HEK293 (cell line): ENCODE results near the gene EEIG2.

Experiments used
- CTCF ChIA-PET: fragments of 350-600 bp; formaldehyde crosslinking; extraction: SDS; loops from one replicate; lab custom pipeline; 2021; ENCODE audit warnings: antibody characterized with exemption; lab: Yijun Ruan, JAX
- POLR2A ChIA-PET: fragments of 300-600 bp; formaldehyde crosslinking; extraction: SDS; loops from one replicate; lab custom pipeline; 2020; ENCODE audit warnings: antibody characterized with exemption, inconsistent platforms; lab: Yijun Ruan, JAX
- H3K27ac ChIP-seq: fragments of 200-500 bp; sonication (Bioruptor generic); 2 replicates; pipeline ENCODE4 v1.5.1; 2014; ENCODE audit warnings: low read depth, low read length, control low read depth, inconsistent platforms; ENCODE audit errors: extremely low read depth
- H3K36me3 ChIP-seq, 2 experiments: fragments of 200-500 bp in 1 of 2; sonication (Bioruptor generic) in 1 of 2; 1 replicate in 1 of 2; 2 replicates in 1 of 2; pipeline ENCODE4 v1.5.1; 2014 to 2017; ENCODE audit warnings: inconsistent platforms in 2 of 2, low read length in 2 of 2; ENCODE audit not compliant: control insufficient read depth in 2 of 2, insufficient read depth in 1 of 2
- H3K4me1 ChIP-seq: fragments of 200-500 bp; sonication (Bioruptor generic); 2 replicates; pipeline ENCODE4 v1.5.1; 2014; ENCODE audit warnings: mild to moderate bottlenecking, low read length, inconsistent platforms; ENCODE audit not compliant: control insufficient read depth, insufficient read depth
- H3K4me3 ChIP-seq: 2 replicates; pipeline ENCODE4 v1.5.1; 2011; ENCODE audit warnings: low read depth, mild to moderate bottlenecking, control low read depth, low read length, moderate library complexity
- H3K9me3 ChIP-seq: fragments of 200-500 bp; sonication (Bioruptor generic); 2 replicates; pipeline ENCODE4 v1.5.1; 2014; ENCODE audit warnings: low read depth, low read length, inconsistent platforms; ENCODE audit not compliant: control insufficient read depth, insufficient read depth
- FEZF1 ChIP-seq: fragments of 450-650 bp; formaldehyde crosslinking; IDR thresholded peaks from 2 replicates; pipeline ENCODE4 v1.5.1; 2016; ENCODE audit warnings: missing biosample characterization, missing genetic modification characterization
- KLF1 ChIP-seq: fragments of 450-650 bp; formaldehyde crosslinking; IDR thresholded peaks from 2 replicates; pipeline ENCODE4 v1.5.1; 2016; ENCODE audit warnings: missing biosample characterization, missing genetic modification characterization
- SETDB1 ChIP-seq: IDR thresholded peaks from one replicate; pipeline ENCODE4 v1.6.1; 2017; ENCODE audit warnings: mild to moderate bottlenecking, low read length, moderate library complexity, mixed read lengths; ENCODE audit not compliant: insufficient read length
- YY1 ChIP-seq: fragments of 450-650 bp; formaldehyde crosslinking; IDR thresholded peaks from 2 replicates; pipeline ENCODE4 v1.5.1; 2018; ENCODE audit warnings: missing biosample characterization, missing genetic modification characterization
- ZBTB7A ChIP-seq: fragments of 450-650 bp; formaldehyde crosslinking; IDR thresholded peaks from 2 replicates; pipeline ENCODE4 v1.5.1; 2016; ENCODE audit warnings: low read depth, missing biosample characterization, missing genetic modification characterization
- ZFP41 ChIP-seq: fragments of 450-650 bp; formaldehyde crosslinking; IDR thresholded peaks from 2 replicates; pipeline ENCODE4 v1.5.1; 2016; ENCODE audit warnings: missing biosample characterization, missing genetic modification characterization, borderline replicate concordance
- ZNF146 ChIP-seq: fragments of 450-650 bp; formaldehyde crosslinking; IDR thresholded peaks from 2 replicates; pipeline ENCODE4 v1.5.1; 2016; ENCODE audit warnings: missing biosample characterization, missing genetic modification characterization
- ZNF391 ChIP-seq: fragments of 450-650 bp; formaldehyde crosslinking; IDR thresholded peaks from 2 replicates; pipeline ENCODE4 v1.5.1; 2016; ENCODE audit warnings: low read depth, missing biosample characterization, missing genetic modification characterization, borderline replicate concordance
- ZNF426 ChIP-seq: fragments of 450-650 bp; formaldehyde crosslinking; IDR thresholded peaks from 2 replicates; pipeline ENCODE4 v1.5.1; 2017; ENCODE audit warnings: missing biosample characterization, missing genetic modification characterization, mild to moderate bottlenecking, inconsistent platforms, moderate library complexity
- ZNF433 ChIP-seq: fragments of 450-650 bp; formaldehyde crosslinking; IDR thresholded peaks from 2 replicates; pipeline ENCODE4 v1.5.1; 2016; ENCODE audit warnings: missing biosample characterization, missing genetic modification characterization, low read depth
- TF ChIP-seq, protein P1 (sequence below): fragments of 450-650 bp; IDR thresholded peaks from 2 replicates; pipeline ENCODE4 v1.5.1; 2018; ENCODE audit warnings: missing biosample characterization, mild to moderate bottlenecking, missing genetic modification characterization
- TF ChIP-seq, protein P2 (sequence below): fragments of 450-650 bp; formaldehyde crosslinking; IDR thresholded peaks from 2 replicates; pipeline ENCODE4 v1.5.1; 2016; ENCODE audit warnings: missing biosample characterization, missing genetic modification characterization
- TF ChIP-seq, protein P3 (sequence below): fragments of 450-650 bp; IDR thresholded peaks from 2 replicates; pipeline ENCODE4 v1.5.1; 2018; ENCODE audit warnings: missing biosample characterization, missing genetic modification characterization
- TF ChIP-seq, protein P4 (sequence below): fragments of 450-650 bp; formaldehyde crosslinking; IDR thresholded peaks from 2 replicates; pipeline ENCODE4 v1.5.1; 2016; ENCODE audit warnings: missing biosample characterization, missing genetic modification characterization

The EEIG2 gene

DNA sequence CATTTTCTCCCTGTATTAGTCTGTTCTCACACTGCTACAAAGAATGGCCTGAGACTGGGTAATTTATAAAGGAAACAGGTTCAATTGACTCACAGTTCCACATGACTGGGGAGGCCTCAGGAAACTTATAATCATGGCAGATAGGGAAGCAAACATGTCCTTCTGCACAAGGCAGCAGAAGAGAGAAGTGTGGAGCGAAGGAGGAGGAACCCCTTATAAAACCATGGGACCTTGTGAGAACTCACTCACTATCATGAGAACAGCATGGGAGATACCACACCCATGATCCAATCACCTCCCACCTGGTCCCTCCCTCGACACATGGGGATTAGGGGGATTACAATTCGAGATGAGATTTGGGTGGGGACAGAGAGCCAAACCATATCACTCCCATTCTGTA lies 35.2 kb upstream of the EEIG2 start:
- Histone ChIP-seq H3K9me3 (no peaks in the 10 kb centered on the region), H3K4me3 (no peak overlapping the region), H3K27ac (no peak overlapping the region), H3K36me3 (no peaks in the 10 kb centered on the region), H3K4me1 (no peaks in the 10 kb centered on the region)
- peak; percentile 22 for TF ChIP-seq SETDB1
- TF ChIP-seq, protein P1, sequence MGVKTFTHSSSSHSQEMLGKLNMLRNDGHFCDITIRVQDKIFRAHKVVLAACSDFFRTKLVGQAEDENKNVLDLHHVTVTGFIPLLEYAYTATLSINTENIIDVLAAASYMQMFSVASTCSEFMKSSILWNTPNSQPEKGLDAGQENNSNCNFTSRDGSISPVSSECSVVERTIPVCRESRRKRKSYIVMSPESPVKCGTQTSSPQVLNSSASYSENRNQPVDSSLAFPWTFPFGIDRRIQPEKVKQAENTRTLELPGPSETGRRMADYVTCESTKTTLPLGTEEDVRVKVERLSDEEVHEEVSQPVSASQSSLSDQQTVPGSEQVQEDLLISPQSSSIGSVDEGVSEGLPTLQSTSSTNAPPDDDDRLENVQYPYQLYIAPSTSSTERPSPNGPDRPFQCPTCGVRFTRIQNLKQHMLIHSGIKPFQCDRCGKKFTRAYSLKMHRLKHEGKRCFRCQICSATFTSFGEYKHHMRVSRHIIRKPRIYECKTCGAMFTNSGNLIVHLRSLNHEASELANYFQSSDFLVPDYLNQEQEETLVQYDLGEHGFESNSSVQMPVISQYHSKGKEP (tag by site-specific recombination) = no peak
- ChIA-PET CTCF (no interaction called here), POLR2A (no interaction called here)

DNA sequence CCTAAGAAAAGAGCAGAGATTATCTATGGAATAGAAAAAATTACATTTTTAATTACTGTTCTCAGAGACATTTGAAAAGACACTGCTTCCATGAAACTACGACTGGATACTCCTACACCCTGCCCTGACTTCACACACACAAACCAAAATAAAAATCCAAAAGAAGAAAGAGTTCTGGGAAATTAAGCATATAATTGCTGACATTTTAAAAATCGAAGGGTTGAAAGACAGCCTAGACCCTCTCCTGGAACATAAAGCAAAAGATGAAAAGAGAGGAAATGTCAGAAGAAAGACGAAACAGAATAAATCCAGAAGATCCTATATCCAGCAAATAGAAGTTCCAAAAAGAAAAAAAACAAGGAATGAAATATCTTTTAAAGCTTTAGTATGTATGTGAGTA lies 32.8 kb upstream of the EEIG2 start:
- Histone ChIP-seq H3K27ac (no peak overlapping the region), H3K36me3 (no peaks in the 10 kb centered on the region), H3K4me1 (no peaks in the 10 kb centered on the region), H3K4me3 (no peak overlapping the region), H3K9me3 (no peaks in the 10 kb centered on the region)
- TF ChIP-seq ZBTB7A (tag by site-specific recombination) = no peak
- TF ChIP-seq ZNF426 (tag by site-specific recombination) = no peak
- no peak for TF ChIP-seq YY1
- TF ChIP-seq, protein P2, sequence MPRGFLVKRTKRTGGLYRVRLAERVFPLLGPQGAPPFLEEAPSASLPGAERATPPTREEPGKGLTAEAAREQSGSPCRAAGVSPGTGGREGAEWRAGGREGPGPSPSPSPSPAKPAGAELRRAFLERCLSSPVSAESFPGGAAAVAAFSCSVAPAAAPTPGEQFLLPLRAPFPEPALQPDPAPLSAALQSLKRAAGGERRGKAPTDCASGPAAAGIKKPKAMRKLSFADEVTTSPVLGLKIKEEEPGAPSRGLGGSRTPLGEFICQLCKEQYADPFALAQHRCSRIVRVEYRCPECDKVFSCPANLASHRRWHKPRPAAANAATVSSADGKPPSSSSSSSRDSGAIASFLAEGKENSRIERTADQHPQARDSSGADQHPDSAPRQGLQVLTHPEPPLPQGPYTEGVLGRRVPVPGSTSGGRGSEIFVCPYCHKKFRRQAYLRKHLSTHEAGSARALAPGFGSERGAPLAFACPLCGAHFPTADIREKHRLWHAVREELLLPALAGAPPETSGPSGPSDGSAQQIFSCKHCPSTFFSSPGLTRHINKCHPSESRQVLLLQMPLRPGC (tag by site-specific recombination) = no peak
- TF ChIP-seq KLF1 = no peak
- TF ChIP-seq, protein P3, sequence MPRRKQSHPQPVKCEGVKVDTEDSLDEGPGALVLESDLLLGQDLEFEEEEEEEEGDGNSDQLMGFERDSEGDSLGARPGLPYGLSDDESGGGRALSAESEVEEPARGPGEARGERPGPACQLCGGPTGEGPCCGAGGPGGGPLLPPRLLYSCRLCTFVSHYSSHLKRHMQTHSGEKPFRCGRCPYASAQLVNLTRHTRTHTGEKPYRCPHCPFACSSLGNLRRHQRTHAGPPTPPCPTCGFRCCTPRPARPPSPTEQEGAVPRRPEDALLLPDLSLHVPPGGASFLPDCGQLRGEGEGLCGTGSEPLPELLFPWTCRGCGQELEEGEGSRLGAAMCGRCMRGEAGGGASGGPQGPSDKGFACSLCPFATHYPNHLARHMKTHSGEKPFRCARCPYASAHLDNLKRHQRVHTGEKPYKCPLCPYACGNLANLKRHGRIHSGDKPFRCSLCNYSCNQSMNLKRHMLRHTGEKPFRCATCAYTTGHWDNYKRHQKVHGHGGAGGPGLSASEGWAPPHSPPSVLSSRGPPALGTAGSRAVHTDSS (tag by site-specific recombination) = no peak
- no peak for TF ChIP-seq ZFP41 (tag by site-specific recombination)
- TF ChIP-seq, protein P4, sequence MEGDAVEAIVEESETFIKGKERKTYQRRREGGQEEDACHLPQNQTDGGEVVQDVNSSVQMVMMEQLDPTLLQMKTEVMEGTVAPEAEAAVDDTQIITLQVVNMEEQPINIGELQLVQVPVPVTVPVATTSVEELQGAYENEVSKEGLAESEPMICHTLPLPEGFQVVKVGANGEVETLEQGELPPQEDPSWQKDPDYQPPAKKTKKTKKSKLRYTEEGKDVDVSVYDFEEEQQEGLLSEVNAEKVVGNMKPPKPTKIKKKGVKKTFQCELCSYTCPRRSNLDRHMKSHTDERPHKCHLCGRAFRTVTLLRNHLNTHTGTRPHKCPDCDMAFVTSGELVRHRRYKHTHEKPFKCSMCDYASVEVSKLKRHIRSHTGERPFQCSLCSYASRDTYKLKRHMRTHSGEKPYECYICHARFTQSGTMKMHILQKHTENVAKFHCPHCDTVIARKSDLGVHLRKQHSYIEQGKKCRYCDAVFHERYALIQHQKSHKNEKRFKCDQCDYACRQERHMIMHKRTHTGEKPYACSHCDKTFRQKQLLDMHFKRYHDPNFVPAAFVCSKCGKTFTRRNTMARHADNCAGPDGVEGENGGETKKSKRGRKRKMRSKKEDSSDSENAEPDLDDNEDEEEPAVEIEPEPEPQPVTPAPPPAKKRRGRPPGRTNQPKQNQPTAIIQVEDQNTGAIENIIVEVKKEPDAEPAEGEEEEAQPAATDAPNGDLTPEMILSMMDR (tag by site-specific recombination) = no peak
- TF ChIP-seq ZNF391 (tag by site-specific recombination) = no peak
- no peak for TF ChIP-seq FEZF1 (tag by site-specific recombination)
- ChIA-PET POLR2A (no interaction called here), CTCF (no interaction called here)

DNA sequence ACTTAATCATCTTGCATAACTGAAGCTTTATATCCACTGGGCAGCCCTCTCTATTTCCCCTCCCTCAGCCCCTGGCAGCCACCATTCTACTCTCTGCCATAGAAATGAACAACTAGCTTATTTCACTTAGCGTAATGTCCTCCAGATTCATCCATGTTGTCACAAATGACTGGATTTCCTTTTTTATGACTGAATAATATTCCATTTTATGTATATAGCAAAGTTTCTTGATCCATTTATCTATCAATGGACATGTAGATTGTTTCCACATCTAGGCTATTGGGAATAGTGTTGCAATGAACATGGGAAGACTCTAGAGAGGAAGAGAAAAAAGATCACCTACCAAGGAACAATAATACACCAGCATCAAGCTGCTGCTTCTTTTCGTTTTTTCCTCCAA lies 32.1 kb upstream of the EEIG2 start:
- ChIA-PET CTCF (interaction anchor here (0.6 kb wide), 1 partner anchor 380 kb away, joined by 5 read pairs; no protein-coding TSS in a partner anchor), POLR2A (no interaction called here)
- Histone ChIP-seq H3K36me3 (no peaks in the 10 kb centered on the region), H3K27ac (no peak overlapping the region), H3K4me1 (no peaks in the 10 kb centered on the region), H3K4me3 (no peak overlapping the region), H3K9me3 (no peaks in the 10 kb centered on the region)
- TF ChIP-seq ZNF433 (tag by site-specific recombination) (no peak), ZNF146 (0 out of 2 replicates have a peak, but pooled peaks have one; percentile 15)
